ENCODE results near the gene SMPD4.

GRCh38 chr2:130135692-130136541 lies 45.5 kb downstream of the SMPD4 start:
- no peak for TF ChIP-seq POLR2AphosphoS5 (IDR thresholded peaks at IDR 0.05; ENCODE audit: low read depth, low read length)
- TF ChIP-seq TAF1 (IDR thresholded peaks at IDR 0.05; ENCODE audit: borderline replicate concordance, insufficient read depth, low read length) = no peak
